Activated T-helper 2 cell treated with anti-CD3 and anti-CD28 coated beads, Interferon-gamma antibody, Interleukin-2, Interleukin-4, amounts not matched to agents 10 μg/mL and 5 μg/mL and 100 μg/mL, durations not matched to agents 14 hours and 24 hours and 36 hours (primary cell): Measurements from ENCODE around the gene ACSS1. TPM values are rescaled to one million over a fixed set of nuclear protein-coding genes. Genes with fewer than 3 reads are reported as not detected.
A peak's percentile ranks its signal among the peaks of the same experiment; 100 is the strongest.

Experiments
- DNase-seq: peaks from one replicate; pipeline ENCODE4 v3.0.0; 2021; ENCODE audit warnings: low spot score
- H3K27ac Mint-ChIP-seq: one replicate; pipeline ENCODE4 v1.8.0; 2021; ENCODE audit warnings: mixed read lengths
- H3K27me3 Mint-ChIP-seq: one replicate; pipeline ENCODE4 v1.8.0; 2021; ENCODE audit warnings: low read depth, mixed read lengths
- H3K36me3 Mint-ChIP-seq: one replicate; pipeline ENCODE4 v1.8.0; 2021; ENCODE audit warnings: low read depth, mixed read lengths
- H3K4me1 Mint-ChIP-seq: one replicate; pipeline ENCODE4 v1.8.0; 2021; ENCODE audit warnings: low read depth, mixed read lengths
- H3K4me3 Mint-ChIP-seq: one replicate; pipeline ENCODE4 v1.8.0; 2021; ENCODE audit warnings: low read depth, mild to moderate bottlenecking, moderate library complexity, mixed read lengths
- H3K9me3 Mint-ChIP-seq: one replicate; pipeline ENCODE4 v1.8.0; 2021; ENCODE audit warnings: mixed read lengths
- intact Hi-C: fragments of 100-400 bp; cut with micrococcal nuclease; formaldehyde crosslinking; loops from one replicate; pipeline ENCODE4 v1.15.1; 2023
- total RNA-seq: library from RNA; stranded (reverse); gene quantifications from 2 replicates; pipeline ENCODE4 v1.2.3, GENCODE V29; 2022

The ACSS1 gene
- total RNA-seq, 1 donor from 2014 or later = 15.1 TPM

DNA sequence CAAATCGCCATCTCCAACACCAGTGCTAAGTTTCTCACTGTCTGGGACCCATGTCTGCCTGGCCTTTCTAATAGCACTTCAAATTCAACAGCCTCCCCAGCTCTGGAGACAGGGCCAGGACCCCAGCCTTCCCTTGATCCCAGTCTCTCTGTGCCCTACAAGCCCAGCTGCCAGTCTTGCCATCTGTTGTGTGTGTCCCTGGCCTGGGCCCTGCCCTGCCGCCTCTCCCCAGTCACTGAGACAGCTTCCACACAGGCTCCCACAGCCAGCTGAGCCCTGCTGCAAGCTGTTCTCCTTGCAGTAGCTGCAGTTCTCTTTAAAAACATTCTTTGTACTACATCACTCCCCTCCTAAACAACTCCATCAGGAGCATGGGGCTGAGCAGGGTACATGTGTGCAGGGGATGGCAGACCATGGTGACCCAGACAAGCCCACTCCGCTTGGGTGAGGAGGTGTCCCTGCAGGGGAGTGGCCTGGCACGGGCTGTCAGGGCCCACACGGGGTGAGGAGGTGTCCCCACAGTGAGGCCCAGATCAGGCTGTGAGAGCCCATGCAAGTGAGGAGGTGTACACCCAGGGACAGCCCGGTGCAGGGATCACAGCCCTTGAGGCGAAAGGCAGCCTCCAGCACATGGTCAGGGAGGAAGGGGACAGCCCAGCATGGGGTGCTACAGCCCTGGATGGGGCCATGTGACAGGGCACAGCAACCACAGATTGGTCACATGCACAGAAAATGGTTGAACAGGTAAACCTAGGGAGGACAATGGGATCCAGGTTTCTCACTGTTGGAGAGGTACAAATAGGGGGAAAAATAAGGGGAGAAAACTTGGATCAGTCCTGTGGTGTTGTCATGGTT lies 92.6 kb downstream of the ACSS1 start:
- H3K27me3 Mint-ChIP-seq = no peaks in the 10 kb centered on the region
- peaks cover 87% of the 10 kb centered on the region for H3K36me3 Mint-ChIP-seq
- intact Hi-C loops = no loop called here
- peak overlapping the region; percentile 43 for H3K27ac Mint-ChIP-seq
- DNase-seq = no peak
- H3K4me1 Mint-ChIP-seq = peaks cover 23% of the 10 kb centered on the region
- H3K4me3 Mint-ChIP-seq = no peak overlapping the region
- H3K9me3 Mint-ChIP-seq = no peaks in the 10 kb centered on the region

DNA sequence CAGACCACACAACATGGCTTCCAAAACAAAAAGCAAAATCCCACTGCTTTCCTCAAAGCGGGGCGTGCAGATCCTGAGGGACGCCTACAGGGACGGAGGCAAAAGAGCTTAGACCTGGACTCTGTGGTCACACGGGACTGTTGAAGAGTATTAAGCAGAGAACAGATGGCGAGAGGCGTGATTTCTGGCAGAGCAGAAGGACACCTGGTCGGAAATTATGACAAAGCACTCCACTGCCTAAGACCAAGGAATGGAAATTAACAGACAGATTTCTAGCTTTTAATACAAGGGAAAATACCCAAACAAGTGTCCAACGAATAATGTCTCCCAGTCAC lies 93.5 kb downstream of the ACSS1 start:
- no peaks in the 10 kb centered on the region for H3K9me3 Mint-ChIP-seq
- no peak for DNase-seq
- H3K4me3 Mint-ChIP-seq = no peak overlapping the region
- intact Hi-C loops = no loop called here
- H3K27ac Mint-ChIP-seq = peak overlapping the region; percentile 43
- H3K36me3 Mint-ChIP-seq = peaks cover 84% of the 10 kb centered on the region
- no peaks in the 10 kb centered on the region for H3K27me3 Mint-ChIP-seq
- peaks cover 23% of the 10 kb centered on the region for H3K4me1 Mint-ChIP-seq

DNA sequence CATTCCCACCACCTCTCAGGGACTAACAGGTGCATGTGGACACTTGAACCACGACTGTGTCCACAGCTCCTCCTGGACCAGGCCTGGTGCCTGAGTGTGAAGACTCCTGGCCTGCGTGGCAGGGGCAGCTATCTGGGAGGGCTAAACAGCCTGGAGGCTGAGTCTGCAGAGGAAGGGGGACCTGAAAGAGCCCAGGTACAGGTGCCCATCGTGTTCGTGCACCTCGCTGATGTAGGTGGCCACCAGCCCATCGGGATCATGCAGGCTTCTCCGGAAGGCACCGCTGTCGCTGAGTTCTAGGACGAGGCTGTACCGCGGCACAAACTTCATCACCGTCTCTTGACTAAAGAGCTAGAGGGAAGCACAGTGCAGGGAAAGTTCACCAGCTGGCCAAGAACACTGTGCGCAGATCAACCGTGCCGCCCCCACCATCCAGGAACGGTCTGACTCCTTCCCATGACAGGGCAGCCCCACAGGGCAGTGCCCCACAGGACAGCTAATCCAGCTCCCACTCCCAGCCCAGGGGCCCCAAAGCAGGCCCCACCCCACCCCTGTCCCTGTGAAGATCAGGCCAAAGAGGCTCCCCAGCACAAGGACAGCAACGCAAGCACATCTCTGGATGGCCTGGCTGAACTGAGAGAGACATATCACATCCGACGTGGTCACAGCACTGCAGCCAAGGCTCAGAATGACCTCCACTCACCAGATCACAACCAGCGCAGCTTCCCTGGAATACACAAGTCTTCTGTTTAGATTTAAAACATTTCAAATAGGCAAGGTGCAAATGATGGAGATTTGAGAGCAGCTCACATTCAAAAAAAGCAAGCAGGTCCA lies 94.0 kb downstream of the ACSS1 start:
- intact Hi-C loops = no loop called here
- peak overlapping the region; percentile 43 for H3K27ac Mint-ChIP-seq
- H3K4me1 Mint-ChIP-seq = peaks cover 23% of the 10 kb centered on the region
- no peak overlapping the region for H3K4me3 Mint-ChIP-seq
- DNase-seq = no peak
- H3K36me3 Mint-ChIP-seq = peaks cover 84% of the 10 kb centered on the region
- H3K9me3 Mint-ChIP-seq = no peaks in the 10 kb centered on the region
- H3K27me3 Mint-ChIP-seq = no peaks in the 10 kb centered on the region

- Mint-ChIP-seq H3K9me3 (no peaks in the 10 kb centered on the region), H3K27me3 (no peaks in the 10 kb centered on the region), H3K27ac (peak overlapping the region; percentile 59), H3K4me3 (no peak overlapping the region), H3K4me1 (peaks cover 23% of the 10 kb centered on the region), H3K36me3 (peaks cover 81% of the 10 kb centered on the region)
- DNase-seq = no peak
- intact Hi-C loops = no loop called here
Measured at GRCh38 chr20:24962510-24962909, 95.4 kb downstream of the ACSS1 start.

DNA sequence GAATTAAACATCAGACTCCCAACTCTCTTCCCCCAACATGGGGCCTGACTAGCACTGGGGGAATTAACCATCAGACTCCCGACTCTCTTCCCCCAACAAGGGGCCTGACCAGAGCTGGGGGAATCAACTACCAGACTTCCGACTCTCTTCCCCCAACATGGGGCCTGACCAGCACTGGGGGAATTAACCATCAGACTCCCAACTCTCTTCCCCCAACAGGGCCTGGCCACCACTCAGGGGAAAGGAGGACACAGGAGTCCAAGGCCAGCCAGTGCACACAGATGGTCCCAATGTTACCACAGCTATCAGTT lies 95.8 kb downstream of the ACSS1 start:
- no peak for DNase-seq
- H3K4me1 Mint-ChIP-seq = peaks cover 23% of the 10 kb centered on the region
- H3K36me3 Mint-ChIP-seq = peaks cover 79% of the 10 kb centered on the region
- intact Hi-C loops = no loop called here
- H3K27me3 Mint-ChIP-seq = no peaks in the 10 kb centered on the region
- H3K4me3 Mint-ChIP-seq = no peak overlapping the region
- H3K27ac Mint-ChIP-seq = peak overlapping the region; percentile 59
- H3K9me3 Mint-ChIP-seq = no peaks in the 10 kb centered on the region

- H3K27me3 Mint-ChIP-seq = no peaks in the 10 kb centered on the region
- intact Hi-C loops = no loop called here
Measured at GRCh38 chr20:24961384-24962181, 96.4 kb downstream of the ACSS1 start.

GRCh38 chr20:24960861-24961260 lies 97.1 kb downstream of the ACSS1 start:
- Mint-ChIP-seq H3K36me3 (peaks cover 81% of the 10 kb centered on the region), H3K4me3 (no peak overlapping the region)

More at GRCh38 chr20:24961384-24962181, 96.4 kb downstream of the ACSS1 start:
- no peak for DNase-seq
- Mint-ChIP-seq H3K27ac (peak overlapping the region; percentile 59), H3K9me3 (no peaks in the 10 kb centered on the region), H3K4me1 (peaks cover 23% of the 10 kb centered on the region), H3K36me3 (peaks cover 81% of the 10 kb centered on the region), H3K4me3 (no peak overlapping the region)

DNA sequence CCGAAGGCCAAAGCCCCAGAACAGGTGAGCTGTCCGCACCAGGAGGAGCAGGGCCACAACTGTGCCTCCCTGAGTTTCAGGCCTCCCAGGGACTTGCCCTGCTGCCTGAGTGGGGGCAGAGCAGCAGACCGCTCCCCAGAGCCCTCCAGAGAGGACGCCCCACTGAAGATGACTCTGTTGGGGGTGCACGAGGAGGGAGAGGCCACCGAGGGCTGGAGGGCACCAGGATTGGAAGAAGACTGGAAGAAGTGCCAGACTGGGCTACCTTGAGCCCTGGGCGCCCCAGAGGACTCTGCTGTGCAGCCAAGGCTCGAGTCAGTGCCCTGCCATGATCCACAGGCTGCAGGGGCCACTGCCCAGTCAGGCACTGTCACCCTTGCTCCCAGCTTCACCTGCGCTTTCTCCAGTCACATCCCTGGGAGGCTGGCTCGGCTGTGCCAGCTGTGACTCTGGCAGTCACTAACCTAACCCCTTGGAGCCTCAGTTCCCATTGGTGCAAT lies 97.6 kb downstream of the ACSS1 start:
- Mint-ChIP-seq H3K4me3 (no peak overlapping the region), H3K4me1 (peaks cover 27% of the 10 kb centered on the region)

More at GRCh38 chr20:24960861-24961260, 97.1 kb downstream of the ACSS1 start:
- H3K4me1 Mint-ChIP-seq = peaks cover 23% of the 10 kb centered on the region
- no peaks in the 10 kb centered on the region for H3K9me3 Mint-ChIP-seq
- no peak for DNase-seq
- intact Hi-C loops = no loop called here
- H3K27me3 Mint-ChIP-seq = no peaks in the 10 kb centered on the region
- H3K27ac Mint-ChIP-seq = peak overlapping the region; percentile 59

GRCh38 chr20:24959591-24960301 lies 98.2 kb downstream of the ACSS1 start:
- Mint-ChIP-seq H3K9me3 (no peaks in the 10 kb centered on the region), H3K4me3 (no peak overlapping the region), H3K27me3 (no peaks in the 10 kb centered on the region), H3K4me1 (peaks cover 28% of the 10 kb centered on the region), H3K27ac (no peak overlapping the region), H3K36me3 (peaks cover 81% of the 10 kb centered on the region)
- no peak for DNase-seq
- intact Hi-C loops = no loop called here

More for the DNA sequence above, 97.6 kb downstream of the ACSS1 start:
- Mint-ChIP-seq H3K27me3 (no peaks in the 10 kb centered on the region), H3K9me3 (no peaks in the 10 kb centered on the region), H3K27ac (peak overlapping the region; percentile 59), H3K36me3 (peaks cover 82% of the 10 kb centered on the region)
- DNase-seq = no peak
- intact Hi-C loops = no loop called here

DNA sequence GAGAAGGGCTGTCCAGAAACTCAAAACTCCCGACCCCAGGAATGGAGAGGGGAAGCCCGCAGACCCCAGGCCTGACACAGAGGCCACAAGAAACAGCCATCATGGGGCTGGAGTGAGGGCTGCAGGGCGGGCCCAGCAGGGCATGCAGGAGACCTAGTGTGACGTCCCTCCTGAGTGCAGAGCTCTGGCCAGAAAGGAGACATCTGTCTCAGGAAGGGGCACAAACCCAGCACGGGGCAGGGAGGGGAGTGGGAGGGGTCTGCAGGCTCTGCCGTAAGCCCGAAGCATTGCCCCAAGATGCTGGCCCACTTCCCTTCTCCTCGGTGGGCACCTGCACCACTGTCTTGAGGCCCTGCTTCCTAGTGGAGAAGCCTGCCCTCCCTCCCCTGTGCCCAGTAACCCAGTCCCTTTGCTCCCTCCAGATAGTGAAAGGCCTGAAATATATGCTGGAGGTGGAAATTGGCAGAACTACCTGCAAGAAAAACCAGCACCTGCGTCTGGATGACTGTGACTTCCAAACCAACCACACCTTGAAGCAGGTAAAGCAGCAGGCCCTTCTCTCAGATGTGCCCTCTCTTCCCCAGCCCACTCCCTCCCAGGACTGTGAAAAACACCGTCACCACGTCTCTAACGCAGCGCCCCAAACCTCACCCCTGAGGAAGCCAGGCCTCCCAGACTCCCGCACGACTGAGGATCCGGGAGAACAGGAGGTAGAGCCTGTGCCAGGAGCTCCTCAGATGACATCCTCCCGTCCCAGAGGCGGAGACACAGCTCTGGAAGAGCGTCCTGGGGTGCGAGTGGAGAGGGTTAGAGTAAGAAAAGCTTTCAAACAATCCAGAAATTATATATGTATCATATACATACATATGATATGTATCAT lies 99.2 kb downstream of the ACSS1 start:
- intact Hi-C loops = no loop called here
- Mint-ChIP-seq H3K9me3 (no peaks in the 10 kb centered on the region), H3K4me3 (no peak overlapping the region), H3K27me3 (no peaks in the 10 kb centered on the region), H3K27ac (no peak overlapping the region), H3K4me1 (peaks cover 32% of the 10 kb centered on the region), H3K36me3 (peaks cover 81% of the 10 kb centered on the region)
- DNase-seq = no peak

DNA sequence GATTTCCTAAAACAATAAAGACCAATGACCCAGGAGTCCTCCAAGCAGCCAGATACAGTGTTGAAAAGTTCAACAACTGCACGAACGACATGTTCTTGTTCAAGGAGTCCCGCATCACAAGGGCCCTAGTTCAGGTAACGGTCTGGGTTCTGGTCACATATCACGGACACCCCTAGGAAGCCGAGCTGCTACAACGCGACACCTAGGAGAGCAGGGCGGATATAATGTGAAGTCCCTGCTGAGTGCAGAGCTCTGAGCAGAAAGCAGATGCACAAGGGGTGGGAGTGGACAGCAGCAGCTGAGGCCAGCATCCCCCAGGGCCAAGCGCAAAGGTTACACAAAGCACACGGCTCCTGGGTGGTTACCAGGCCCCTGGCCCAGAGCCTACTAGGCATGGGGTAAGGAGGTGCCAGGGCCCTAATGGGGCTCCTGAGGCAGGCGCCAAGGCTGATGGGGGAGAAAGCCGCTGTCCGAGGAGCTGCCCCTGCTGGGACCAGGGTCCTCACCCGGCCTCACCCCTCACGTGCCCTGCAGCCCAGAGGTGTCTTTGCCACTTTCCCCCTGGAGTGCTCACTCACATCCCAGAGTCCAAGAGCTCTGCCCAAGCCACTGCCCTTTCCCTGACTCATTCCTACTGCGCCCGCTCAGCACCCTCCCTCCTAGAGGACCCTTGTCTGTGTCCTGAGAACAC lies 100.5 kb downstream of the ACSS1 start:
- no peak for DNase-seq
- intact Hi-C loops = no loop called here
- Mint-ChIP-seq H3K4me1 (peaks cover 40% of the 10 kb centered on the region), H3K27ac (peak overlapping the region; percentile 26), H3K9me3 (no peaks in the 10 kb centered on the region), H3K27me3 (no peaks in the 10 kb centered on the region), H3K4me3 (no peak overlapping the region), H3K36me3 (peaks cover 81% of the 10 kb centered on the region)
